Neuronal stem cell (in vitro differentiated cells): ENCODE measurements around the gene C2orf76.

Experiments used
- DNase-seq: peaks from one replicate; pipeline ENCODE4 v3.0.0-alpha.2; 2013; ENCODE audit warnings: low spot score
- H2AFZ ChIP-seq: one replicate; pipeline ENCODE4 v1.6.1; 2013; ENCODE audit warnings: mild to moderate bottlenecking, low read length, inconsistent platforms
- H2AK5ac ChIP-seq: 2 replicates; pipeline ENCODE4 v1.6.1; 2013; ENCODE audit warnings: low read depth, mild to moderate bottlenecking, inconsistent platforms, low read length, moderate library complexity, mixed read lengths
- H2BK120ac ChIP-seq: 2 replicates; pipeline ENCODE4 v1.6.1; 2013; ENCODE audit warnings: low read depth, mild to moderate bottlenecking, inconsistent platforms, low read length, moderate library complexity, mixed read lengths
- H2BK12ac ChIP-seq: one replicate; pipeline ENCODE4 v1.6.1; 2013; ENCODE audit warnings: low read length, inconsistent platforms
- H2BK15ac ChIP-seq: 2 replicates; pipeline ENCODE4 v1.6.1; 2013; ENCODE audit warnings: mild to moderate bottlenecking, low read length, inconsistent platforms, mixed read lengths
- H2BK5ac ChIP-seq: one replicate; pipeline ENCODE4 v1.6.1; 2013; ENCODE audit warnings: inconsistent platforms, mild to moderate bottlenecking, low read length, moderate library complexity
- H3K14ac ChIP-seq: one replicate; pipeline ENCODE4 v1.6.1; 2013; ENCODE audit warnings: low read length, inconsistent platforms
- H3K18ac ChIP-seq: 2 replicates; pipeline ENCODE4 v1.6.1; 2013; ENCODE audit warnings: low read length, inconsistent platforms
- H3K23ac ChIP-seq: 2 replicates; pipeline ENCODE4 v1.6.1; 2013; ENCODE audit warnings: low read depth, mild to moderate bottlenecking, mixed read lengths, low read length, inconsistent platforms; ENCODE audit not compliant: poor library complexity
- H3K27ac ChIP-seq: replicated peaks from 3 replicates; pipeline ENCODE4 v1.5.1; 2013; ENCODE audit warnings: low read length, inconsistent platforms
- H3K27me3 ChIP-seq, 3 experiments: 2 replicates each; pipeline ENCODE4 v1.6.1; 2013; ENCODE audit warnings: low read length in 3 of 3, mild to moderate bottlenecking in 2 of 3, inconsistent platforms in 1 of 3, low read depth in 1 of 3, mixed read lengths in 1 of 3, moderate library complexity in 1 of 3; ENCODE audit not compliant: control insufficient read depth in 3 of 3, insufficient read depth in 3 of 3
- H3K36me3 ChIP-seq, 2 donors: replicated peaks in 1 of 2; 2 replicates each; pipeline ENCODE4 v1.6.1; 2013; ENCODE audit warnings: low read length in 2 of 2; ENCODE audit not compliant: control insufficient read depth in 2 of 2, insufficient read depth in 2 of 2
- H3K4ac ChIP-seq: 2 replicates; pipeline ENCODE4 v1.6.1; 2013; ENCODE audit warnings: inconsistent platforms, mild to moderate bottlenecking, low read length, moderate library complexity
- H3K4me1 ChIP-seq, 2 donors: 1 replicate in 1 of 2; 2 replicates in 1 of 2; pipeline ENCODE4 v1.6.1; 2013; ENCODE audit warnings: low read length in 2 of 2, low read depth in 1 of 2; ENCODE audit not compliant: control insufficient read depth in 2 of 2, insufficient read depth in 1 of 2
- H3K4me2 ChIP-seq: one replicate; pipeline ENCODE4 v1.6.1; 2013; ENCODE audit warnings: mild to moderate bottlenecking, low read length, inconsistent platforms; ENCODE audit not compliant: insufficient read depth, poor library complexity, severe bottlenecking
- H3K4me3 ChIP-seq, 2 donors: 2 replicates each; pipeline ENCODE4 v1.5.1; 2013; ENCODE audit warnings: low read length in 2 of 2, mild to moderate bottlenecking in 2 of 2, inconsistent platforms in 1 of 2, moderate library complexity in 1 of 2
- H3K79me1 ChIP-seq: one replicate; pipeline ENCODE4 v1.6.1; 2013; ENCODE audit warnings: low read depth, mild to moderate bottlenecking, inconsistent platforms, low read length, moderate library complexity
- H3K9ac ChIP-seq: one replicate; pipeline ENCODE4 v1.6.1; 2013; ENCODE audit warnings: mild to moderate bottlenecking, low read depth, low read length, inconsistent platforms; ENCODE audit not compliant: poor library complexity
- H3K9me3 ChIP-seq, 2 donors: replicated peaks in 1 of 2; 2 replicates each; pipeline versions ENCODE3 to v1.6.1; 2013; ENCODE audit warnings: low read length in 2 of 2, mild to moderate bottlenecking in 2 of 2, inconsistent platforms in 1 of 2, low read depth in 1 of 2, mixed read lengths in 1 of 2, moderate library complexity in 1 of 2; ENCODE audit not compliant: control insufficient read depth in 2 of 2, insufficient read depth in 1 of 2
- H4K8ac ChIP-seq: one replicate; pipeline ENCODE4 v1.6.1; 2013; ENCODE audit warnings: low read depth, mild to moderate bottlenecking, inconsistent platforms, low read length, moderate library complexity
- H4K91ac ChIP-seq: one replicate; pipeline ENCODE4 v1.6.1; 2013; ENCODE audit warnings: low read length, low read depth, mild to moderate bottlenecking, inconsistent platforms; ENCODE audit not compliant: poor library complexity
- WGBS, 2 donors: extraction: QIAGEN DNeasy Blood & Tissue Kit; methylation state at CpG; one replicate each; pipeline ENCODE4 v1.1.7; 2013; ENCODE audit warnings: missing lambda C conversion rate in 2 of 2, mixed read lengths in 1 of 2; ENCODE audit not compliant: insufficient read length in 2 of 2, insufficient replicate concordance in 1 of 2; ENCODE audit errors: extremely low coverage in 2 of 2; 5-methylcytosine and 5-hydroxymethylcytosine counted together

The C2orf76 gene

DNA sequence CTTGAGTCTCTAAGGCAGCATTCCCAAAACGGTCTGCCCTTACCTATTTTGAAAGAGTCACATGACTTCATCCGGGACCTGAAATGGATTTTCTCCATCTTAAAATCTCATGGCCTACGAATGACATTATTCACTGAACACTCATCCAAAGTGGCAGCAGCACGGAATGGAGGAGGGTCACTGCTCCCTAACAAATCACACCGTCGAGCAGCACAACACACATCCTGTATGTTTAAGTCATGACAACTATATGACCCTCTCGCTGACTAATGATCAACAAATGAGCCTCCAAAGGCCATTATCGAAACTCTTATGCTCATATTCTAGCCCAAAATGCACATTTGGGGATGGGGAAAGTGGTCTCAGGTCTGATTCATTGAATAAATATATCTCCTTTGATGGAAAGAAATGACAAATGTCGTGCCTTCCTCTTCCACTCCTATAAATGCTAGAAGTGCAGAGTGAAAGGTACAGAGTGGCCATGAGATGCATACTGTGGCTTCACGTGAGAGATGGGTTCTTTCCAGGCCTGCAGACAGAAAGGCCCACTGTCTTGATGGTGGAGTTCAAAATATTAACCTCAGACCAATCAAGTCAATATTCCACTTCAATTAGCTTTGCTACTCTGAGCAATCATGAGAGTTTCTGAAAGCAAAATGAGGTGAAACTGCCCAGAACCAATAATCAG is 70.8 kb downstream of the C2orf76 start:
- no peak overlapping the region for H3K4me2 ChIP-seq
- no peak overlapping the region for H3K18ac ChIP-seq
- WGBS, 2 donors: no CpG with 5 or more reads among the region's 10 CpGs
- H2BK12ac ChIP-seq: no peak overlapping the region
- no peak overlapping the region for H2BK15ac ChIP-seq
- H3K23ac ChIP-seq: no peak overlapping the region
- H2BK120ac ChIP-seq: no peak overlapping the region
- no peaks in the 10 kb centered on the region for H3K9me3 ChIP-seq
- H3K14ac ChIP-seq: no peak overlapping the region
- no peak overlapping the region for H4K91ac ChIP-seq
- no peak for DNase-seq
- H3K4me3 ChIP-seq: no peak overlapping the region
- H3K79me1 ChIP-seq: no peaks in the 10 kb centered on the region
- no peak overlapping the region for H3K27ac ChIP-seq
- no peak overlapping the region for H2AK5ac ChIP-seq
- no peak overlapping the region for H4K8ac ChIP-seq
- peaks cover 0 to 3% of the 10 kb centered on the region in 2 donors for H3K4me1 ChIP-seq
- no peaks in the 10 kb centered on the region for H3K27me3 ChIP-seq
- H3K36me3 ChIP-seq: no peaks in the 10 kb centered on the region
- no peak overlapping the region for H2AFZ ChIP-seq
- no peak overlapping the region for H3K9ac ChIP-seq
- H2BK5ac ChIP-seq: no peak overlapping the region
- no peak overlapping the region for H3K4ac ChIP-seq

DNA sequence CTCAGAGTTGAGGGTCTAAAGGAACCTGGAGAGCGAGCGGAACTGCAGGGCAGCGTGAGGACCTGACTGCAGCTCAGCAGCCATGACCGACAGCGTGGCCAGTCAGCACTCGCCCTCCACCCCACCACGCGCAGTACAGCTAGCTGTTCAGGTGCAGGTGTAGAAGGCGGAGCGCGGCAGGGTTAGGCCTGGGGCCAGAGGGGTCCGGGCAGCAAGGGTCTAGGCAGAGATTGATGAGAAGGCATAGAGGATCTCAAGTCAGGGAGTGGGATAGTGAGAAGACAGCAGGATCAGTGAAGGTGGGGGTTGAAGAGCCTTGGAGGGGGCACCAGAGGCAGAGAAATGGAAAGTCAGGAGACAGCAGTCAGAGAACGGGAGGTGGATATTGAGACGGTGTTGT is 72.0 kb downstream of the C2orf76 start:
- no peak overlapping the region for H2AK5ac ChIP-seq
- no peaks in the 10 kb centered on the region for H3K79me1 ChIP-seq
- H3K4ac ChIP-seq: no peak overlapping the region
- no CpG with 5 or more reads among the region's 14 CpGs for WGBS, 2 donors
- no peak for DNase-seq
- no peaks in the 10 kb centered on the region for H3K27me3 ChIP-seq
- no peak overlapping the region for H2BK15ac ChIP-seq
- no peak overlapping the region for H4K91ac ChIP-seq
- H3K4me3 ChIP-seq: no peak overlapping the region
- H3K4me1 ChIP-seq: peaks cover 0 to 3% of the 10 kb centered on the region in 2 donors
- H3K36me3 ChIP-seq: no peaks in the 10 kb centered on the region
- H3K4me2 ChIP-seq: no peak overlapping the region
- no peak overlapping the region for H4K8ac ChIP-seq
- peak overlapping the region; percentile 27 for H3K14ac ChIP-seq
- H2BK12ac ChIP-seq: no peak overlapping the region
- H3K9ac ChIP-seq: no peak overlapping the region
- no peak overlapping the region for H3K18ac ChIP-seq
- H3K9me3 ChIP-seq: no peaks in the 10 kb centered on the region
- H2BK120ac ChIP-seq: no peak overlapping the region
- H3K27ac ChIP-seq: no peak overlapping the region
- H2BK5ac ChIP-seq: no peak overlapping the region
- H3K23ac ChIP-seq: peak overlapping the region; percentile 19
- H2AFZ ChIP-seq: no peak overlapping the region

DNA sequence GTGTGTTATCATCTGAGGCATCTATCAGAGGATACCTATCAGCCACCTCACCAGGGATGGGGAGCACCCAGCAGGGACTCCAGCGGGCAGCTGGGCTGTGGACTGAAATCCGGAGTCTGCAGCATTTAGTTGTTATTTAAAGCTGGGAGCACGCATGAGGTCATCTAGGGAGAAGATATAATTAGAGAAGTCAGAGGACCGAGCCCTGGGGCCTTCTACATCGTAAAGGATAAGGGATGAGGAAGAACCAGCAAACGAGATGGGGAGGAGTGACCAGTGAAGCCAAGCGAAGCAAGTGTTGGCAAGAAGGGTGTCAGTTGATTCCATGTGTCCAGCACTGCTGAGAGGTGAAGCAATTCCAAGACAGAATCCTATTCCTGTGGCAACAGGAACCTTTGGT is 72.7 kb downstream of the C2orf76 start:
- Histone ChIP-seq H4K91ac (no peak overlapping the region), H2BK5ac (no peak overlapping the region), H3K36me3 (no peaks in the 10 kb centered on the region), H3K4ac (no peak overlapping the region), H2BK12ac (no peak overlapping the region), H3K4me1 (peaks cover 0 to 3% of the 10 kb centered on the region in 2 donors), H2AFZ (no peak overlapping the region), H3K27ac (no peak overlapping the region), H3K18ac (no peak overlapping the region), H3K4me2 (no peak overlapping the region), H2BK120ac (no peak overlapping the region), H4K8ac (no peak overlapping the region), H3K27me3 (no peaks in the 10 kb centered on the region), H3K9ac (no peak overlapping the region), H2AK5ac (no peak overlapping the region), H2BK15ac (no peak overlapping the region), H3K14ac (no peak overlapping the region), H3K4me3 (no peak overlapping the region), H3K23ac (no peak overlapping the region), H3K79me1 (no peaks in the 10 kb centered on the region), H3K9me3 (no peaks in the 10 kb centered on the region)
- DNase-seq: no peak
- no CpG with 5 or more reads among the region's 7 CpGs for WGBS, 2 donors

DNA sequence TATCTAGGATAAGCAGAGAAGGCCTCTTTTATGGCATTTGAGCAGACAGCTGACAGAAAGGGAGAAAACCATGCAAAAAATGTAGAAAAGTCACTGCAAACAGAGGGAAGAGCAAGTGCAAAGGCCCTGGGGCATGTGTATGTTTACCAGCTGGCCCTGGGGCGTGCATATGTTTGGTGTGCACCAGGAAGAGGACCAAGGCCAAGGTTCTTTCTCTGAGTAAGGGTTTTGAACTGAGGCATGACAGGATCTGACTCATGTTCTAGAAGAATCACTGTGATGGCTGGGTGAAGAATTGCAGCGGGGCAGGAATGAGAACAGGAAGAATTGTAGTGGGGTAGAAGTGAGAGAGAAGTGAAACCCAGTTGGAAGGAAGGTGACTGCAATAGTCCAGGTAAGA is 73.4 kb downstream of the C2orf76 start:
- Histone ChIP-seq H2AK5ac (no peak overlapping the region), H3K23ac (no peak overlapping the region), H3K4me3 (no peak overlapping the region), H4K8ac (no peak overlapping the region), H3K14ac (no peak overlapping the region), H2BK120ac (no peak overlapping the region), H3K27ac (no peak overlapping the region), H3K9ac (no peak overlapping the region), H3K27me3 (no peaks in the 10 kb centered on the region), H3K9me3 (no peaks in the 10 kb centered on the region), H3K4me2 (no peak overlapping the region), H3K18ac (no peak overlapping the region), H2AFZ (no peak overlapping the region), H4K91ac (no peak overlapping the region), H3K4ac (no peak overlapping the region), H3K79me1 (no peaks in the 10 kb centered on the region), H2BK12ac (no peak overlapping the region), H3K4me1 (peaks cover 0 to 3% of the 10 kb centered on the region in 2 donors), H2BK15ac (no peak overlapping the region), H2BK5ac (no peak overlapping the region), H3K36me3 (no peaks in the 10 kb centered on the region)
- WGBS, 2 donors: no CpG with 5 or more reads among the region's 2 CpGs
- no peak for DNase-seq
